GM19035 (cell line): ENCODE measurements around the gene DDIAS.
"Not testable (repeated sequence)": the region's sequence is repeated elsewhere in the genome, so short reads cannot be mapped to it uniquely, and the experiment has no call there.

Experiments used
- ATAC-seq: cut with Tn5 transposase; IDR thresholded peaks from one replicate; pipeline ENCODE4 v1.9.1; 2021; ENCODE audit not compliant: unreplicated experiment

Gene DDIAS

GRCh38 chr11:82922396-82923173 is 21.0 kb downstream of the DDIAS start:
- ATAC-seq: not testable (repeated sequence)

GRCh38 chr11:82924522-82925224 is 23.1 kb downstream of the DDIAS start:
- ATAC-seq: no peak

DNA sequence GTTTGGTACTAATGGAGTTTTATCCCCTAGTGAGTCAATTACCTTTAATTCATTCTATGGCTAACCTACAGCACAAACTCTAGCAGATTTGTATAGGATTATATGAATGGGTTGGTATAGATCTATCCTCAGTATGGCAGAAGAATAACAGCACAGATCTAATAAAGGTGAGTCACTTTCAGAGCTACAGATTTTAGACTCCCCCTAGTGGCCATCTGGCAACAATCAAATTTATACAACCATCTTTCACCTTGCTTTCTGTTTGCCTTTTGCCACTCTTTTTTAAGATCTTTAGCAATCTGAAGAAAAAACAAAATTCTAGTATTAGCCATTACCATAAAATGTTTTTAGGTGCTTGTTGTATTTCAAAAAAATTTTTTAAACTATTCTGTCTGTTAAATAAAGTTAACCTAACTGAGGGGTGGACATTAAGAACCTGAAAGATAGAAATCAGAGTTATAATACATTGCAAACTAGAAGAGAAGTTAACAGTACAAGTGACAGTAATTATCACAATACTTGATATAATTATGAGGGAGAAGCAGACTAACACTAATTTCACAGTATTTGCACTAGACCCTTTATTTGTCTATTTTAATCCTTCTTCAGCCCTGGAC is 25.8 kb downstream of the DDIAS start:
- ATAC-seq: peak; percentile 73

DNA sequence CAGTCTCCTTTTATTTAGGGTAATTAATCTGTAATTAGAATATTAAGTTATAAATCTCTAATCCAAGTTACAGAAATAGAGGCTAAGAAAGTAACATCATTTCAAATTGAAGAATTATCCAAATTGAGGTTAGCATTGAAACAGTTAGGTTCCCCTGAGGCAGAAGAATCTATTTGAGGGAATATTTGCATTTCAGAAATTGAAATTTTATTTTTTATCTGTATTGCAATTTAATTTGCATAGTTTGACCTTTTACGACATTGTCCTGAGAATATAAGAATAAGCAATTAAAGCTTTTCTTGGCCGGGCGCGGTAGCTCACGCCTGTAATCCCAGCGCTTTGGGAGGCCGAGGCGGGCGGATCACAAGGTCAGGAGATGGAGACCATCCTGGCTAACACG is 27.6 kb downstream of the DDIAS start:
- ATAC-seq: no peak

DNA sequence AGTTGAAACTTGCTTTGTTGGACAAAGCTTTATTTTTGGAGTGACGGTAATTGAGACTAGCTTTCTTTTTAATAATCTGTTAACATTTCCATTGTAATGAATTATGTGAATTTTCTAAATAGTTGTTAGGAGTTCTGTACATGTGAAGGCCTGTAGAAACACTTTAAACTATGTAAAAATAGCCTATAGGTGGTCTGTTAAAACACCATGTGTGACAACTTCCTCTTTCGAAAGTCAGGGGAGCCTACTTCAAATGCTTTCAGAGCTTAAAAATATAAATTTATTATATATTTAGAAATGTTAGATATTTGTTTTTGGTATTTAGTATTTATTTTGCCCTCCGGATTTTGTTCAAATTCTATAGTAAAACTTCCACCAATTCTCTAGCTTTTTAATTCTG is 28.7 kb downstream of the DDIAS start:
- peak; percentile 43 for ATAC-seq

DNA sequence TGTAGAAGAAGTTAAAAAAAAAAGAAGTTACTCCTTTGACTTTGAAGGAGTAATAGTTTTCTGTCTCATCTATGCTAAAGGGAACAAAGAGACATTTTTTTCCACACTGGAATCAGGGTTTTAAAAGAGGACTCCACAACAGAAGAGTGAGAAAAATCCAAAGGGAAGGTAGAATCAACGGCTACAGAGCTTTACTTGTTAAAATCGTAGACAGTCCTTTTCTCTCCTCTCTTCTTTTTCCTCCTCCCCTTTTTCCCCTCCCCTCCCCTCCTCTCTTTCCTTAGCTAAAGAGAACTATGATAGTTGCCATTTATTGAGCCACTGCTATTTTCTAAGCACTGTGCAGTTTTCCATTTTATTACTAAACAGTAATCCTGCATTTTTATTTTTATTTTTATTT is 29.2 kb downstream of the DDIAS start:
- ATAC-seq: no peak

- ATAC-seq: no peak
These were observed 31.0 kb downstream of the DDIAS start for GRCh38 chr11:82932564-82932963.

GRCh38 chr11:82936261-82936660 is 34.7 kb downstream of the DDIAS start:
- no peak for ATAC-seq

- no peak for ATAC-seq
These were observed 36.0 kb downstream of the DDIAS start for GRCh38 chr11:82937554-82937953.

GRCh38 chr11:82939456-82939855 is 37.9 kb downstream of the DDIAS start:
- no peak for ATAC-seq

DNA sequence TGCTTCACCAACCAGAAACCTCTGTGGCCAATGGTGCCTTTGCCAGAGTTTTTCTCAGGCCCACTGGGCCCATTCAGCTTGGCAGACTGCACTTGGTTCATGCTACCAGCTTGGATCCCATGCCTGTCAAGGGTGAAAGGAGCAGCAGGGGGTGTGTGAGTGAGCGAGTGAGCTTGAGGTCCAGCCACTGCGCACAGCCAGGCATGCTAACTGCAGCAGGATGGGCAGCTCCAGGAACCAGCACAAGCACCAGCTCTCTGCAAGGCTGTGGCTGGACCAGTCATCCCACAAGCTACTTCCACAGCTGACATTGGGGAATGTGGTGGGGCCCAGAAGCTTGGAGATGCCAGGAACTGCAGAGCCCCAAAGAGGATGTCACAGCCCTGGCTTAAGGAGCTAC is 40.8 kb downstream of the DDIAS start:
- no peak for ATAC-seq

GRCh38 chr11:82943430-82943829 is 41.9 kb downstream of the DDIAS start:
- not testable (repeated sequence) for ATAC-seq

DNA sequence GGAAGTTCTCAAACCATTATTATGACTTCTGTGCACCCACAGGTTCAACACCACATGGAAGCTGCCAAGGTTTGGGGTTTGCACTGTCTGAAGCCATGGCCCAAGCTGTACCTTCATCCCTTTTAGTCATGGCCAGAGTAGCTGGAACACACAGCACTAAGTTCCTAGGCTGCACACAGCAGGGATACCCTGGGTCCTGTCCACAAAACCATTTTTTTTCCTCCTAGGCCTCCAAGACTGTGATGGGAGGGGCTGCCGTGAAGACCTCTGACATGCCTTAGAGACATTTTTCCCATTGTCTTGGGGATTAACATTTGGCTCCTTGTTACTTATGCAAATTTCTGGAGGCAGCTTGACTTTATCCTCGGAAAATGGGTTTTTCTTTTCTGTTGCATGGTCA is 42.7 kb downstream of the DDIAS start:
- no peak for ATAC-seq

DNA sequence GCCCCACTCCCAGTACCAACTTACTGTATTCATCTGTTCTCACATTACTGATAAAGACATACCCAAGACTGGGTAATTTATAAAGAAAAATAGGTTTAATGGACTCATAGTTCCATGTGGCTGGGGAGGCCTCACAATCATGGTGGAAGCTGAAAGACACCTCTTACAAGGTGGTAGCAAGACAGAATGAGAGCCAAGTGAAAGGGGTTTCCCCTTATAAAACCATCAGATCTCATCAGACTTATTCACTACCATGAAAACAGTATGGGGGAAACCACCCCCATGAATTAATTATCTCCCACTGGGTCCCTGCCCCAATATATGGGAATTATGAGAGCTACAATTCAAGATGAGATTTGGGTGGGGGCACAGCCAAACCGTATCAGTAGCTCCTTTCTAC is 43.5 kb downstream of the DDIAS start:
- ATAC-seq: not testable (repeated sequence)

- ATAC-seq: no peak
These were observed 44.1 kb downstream of the DDIAS start for GRCh38 chr11:82945682-82946081.

DNA sequence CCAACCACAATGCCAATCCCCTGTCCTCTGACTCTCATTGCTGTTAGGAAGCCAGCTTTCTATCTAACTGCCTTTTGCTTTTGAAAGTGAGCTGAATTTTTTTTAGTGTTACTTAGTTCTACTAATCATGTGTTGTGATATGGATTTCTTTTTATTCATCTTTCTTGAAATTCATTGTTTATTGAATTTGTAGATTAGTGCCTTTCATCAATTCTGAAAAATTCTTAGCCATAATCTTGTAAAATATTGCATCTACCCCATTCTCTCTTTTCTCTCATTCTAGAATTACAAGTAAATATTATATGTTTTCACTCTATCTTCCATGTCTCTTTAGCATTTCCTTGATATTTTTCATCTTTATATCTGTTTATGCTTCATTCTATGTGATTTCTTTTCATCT is 47.8 kb downstream of the DDIAS start:
- no peak for ATAC-seq

- not testable (repeated sequence) for ATAC-seq
These were observed 49.0 kb downstream of the DDIAS start for GRCh38 chr11:82950502-82950901.

GRCh38 chr11:82955736-82956453 is 54.4 kb downstream of the DDIAS start:
- ATAC-seq: not testable (repeated sequence)

DNA sequence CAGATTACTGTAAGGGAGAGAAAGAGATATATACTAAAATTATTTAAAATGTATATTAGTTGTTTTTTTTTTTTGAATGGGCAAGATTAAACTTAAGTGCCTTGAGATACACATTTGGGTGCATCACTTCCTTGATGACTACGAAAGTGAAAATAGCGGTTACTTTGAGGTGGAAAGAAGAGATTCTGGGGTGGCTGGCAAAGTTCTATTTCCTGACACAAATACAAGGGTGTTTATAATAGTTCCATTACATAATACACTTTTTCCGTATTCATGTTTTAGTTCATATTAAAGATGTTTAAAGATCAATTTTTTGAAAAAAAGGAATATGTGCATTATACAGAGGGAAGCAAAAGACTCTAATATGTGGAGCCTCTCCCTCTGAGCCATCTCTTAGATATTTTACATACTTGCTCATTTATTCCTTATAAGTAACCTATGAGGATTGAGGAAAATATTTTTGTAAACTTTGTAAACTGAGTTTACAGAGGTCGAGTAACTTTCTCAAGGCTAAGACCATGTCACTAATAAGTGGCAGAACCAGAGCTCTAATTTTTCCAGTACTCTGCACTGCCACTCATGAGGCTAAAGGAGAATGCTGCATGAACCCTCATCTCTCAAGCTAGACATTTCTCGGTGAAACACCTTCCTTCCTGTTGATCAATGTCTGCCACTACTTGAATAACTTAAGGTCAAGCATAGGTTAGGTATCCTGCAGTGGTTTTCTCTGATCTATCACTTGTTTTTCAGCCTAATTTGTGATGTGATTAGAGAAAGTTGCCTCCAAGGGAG is 58.6 kb downstream of the DDIAS start:
- peak; percentile 92 for ATAC-seq

DNA sequence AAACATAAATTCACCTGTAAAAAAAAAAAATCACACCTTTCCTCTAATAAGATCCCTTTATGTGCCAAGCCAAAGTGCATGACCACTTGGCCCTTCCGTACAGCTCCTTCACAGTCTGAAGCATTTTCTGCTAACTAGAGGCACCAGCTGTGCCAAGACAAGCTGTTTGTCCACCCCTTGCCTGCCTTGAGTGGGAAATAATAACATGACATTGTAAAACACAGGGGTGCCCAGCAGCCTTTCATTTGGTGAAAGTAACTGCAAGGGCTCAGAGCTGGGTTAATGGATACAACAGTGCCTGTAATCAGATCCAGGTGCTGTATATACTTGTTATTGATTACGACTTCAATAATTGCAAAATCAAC is 59.2 kb downstream of the DDIAS start:
- ATAC-seq: peak; percentile 21

GRCh38 chr11:82962021-82962420 is 60.5 kb downstream of the DDIAS start:
- ATAC-seq: not testable (repeated sequence)
